ENCODE results near the gene EEFSEC.

DNA sequence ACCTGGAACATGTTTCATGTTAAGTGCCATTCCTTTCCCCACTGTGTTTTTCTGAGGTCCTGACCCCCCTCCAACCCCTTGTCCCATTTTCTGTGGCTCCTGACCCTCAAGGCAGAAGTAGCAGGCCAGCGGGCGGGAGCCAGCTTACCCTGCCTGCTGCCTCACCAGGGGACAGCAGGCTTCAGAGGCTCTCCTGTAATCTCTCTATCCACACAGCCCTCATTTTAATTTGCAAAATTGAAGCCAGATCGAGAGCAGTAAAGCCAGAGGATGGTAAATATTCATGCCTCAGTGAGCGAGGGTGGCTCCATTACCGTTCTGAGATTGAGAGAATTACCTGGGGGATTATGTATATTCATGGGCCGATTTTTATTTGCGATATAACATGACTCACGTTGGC, 165.8 kb downstream of the EEFSEC start:
- TF ChIP-seq, protein P1, sequence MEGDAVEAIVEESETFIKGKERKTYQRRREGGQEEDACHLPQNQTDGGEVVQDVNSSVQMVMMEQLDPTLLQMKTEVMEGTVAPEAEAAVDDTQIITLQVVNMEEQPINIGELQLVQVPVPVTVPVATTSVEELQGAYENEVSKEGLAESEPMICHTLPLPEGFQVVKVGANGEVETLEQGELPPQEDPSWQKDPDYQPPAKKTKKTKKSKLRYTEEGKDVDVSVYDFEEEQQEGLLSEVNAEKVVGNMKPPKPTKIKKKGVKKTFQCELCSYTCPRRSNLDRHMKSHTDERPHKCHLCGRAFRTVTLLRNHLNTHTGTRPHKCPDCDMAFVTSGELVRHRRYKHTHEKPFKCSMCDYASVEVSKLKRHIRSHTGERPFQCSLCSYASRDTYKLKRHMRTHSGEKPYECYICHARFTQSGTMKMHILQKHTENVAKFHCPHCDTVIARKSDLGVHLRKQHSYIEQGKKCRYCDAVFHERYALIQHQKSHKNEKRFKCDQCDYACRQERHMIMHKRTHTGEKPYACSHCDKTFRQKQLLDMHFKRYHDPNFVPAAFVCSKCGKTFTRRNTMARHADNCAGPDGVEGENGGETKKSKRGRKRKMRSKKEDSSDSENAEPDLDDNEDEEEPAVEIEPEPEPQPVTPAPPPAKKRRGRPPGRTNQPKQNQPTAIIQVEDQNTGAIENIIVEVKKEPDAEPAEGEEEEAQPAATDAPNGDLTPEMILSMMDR (optimal IDR thresholded peaks at IDR 0.05 in 1 of 3, IDR thresholded peaks at IDR 0.05 in 1 of 3, conservative IDR thresholded peaks at IDR 0.05 in 1 of 3; ENCODE audit: extremely low read depth in 1 of 3, insufficient read depth in 2 of 3, low read length in 3 of 3), result no peak
- TF ChIP-seq EZH2 (IDR thresholded peaks at IDR 0.05; ENCODE audit: low read length), result no peak
